Activated T-cell treated with anti-CD3 and anti-CD28 coated beads, Interleukin-2, amount 50 U/mL, for 24 hours (primary cell): ENCODE results near the gene CLK2.
"Not testable (repeated sequence)": the region's sequence is repeated elsewhere in the genome, so short reads cannot be mapped to it uniquely, and the experiment has no call there.

Experiments
- DNase-seq: peaks from one replicate; pipeline ENCODE4 v3.0.0-alpha.2; 2020
- H3K27ac Mint-ChIP-seq: 2 replicates; pipeline ENCODE4 v1.8.0; 2020; ENCODE audit warnings: mild to moderate bottlenecking, mixed read lengths
- H3K27me3 Mint-ChIP-seq: 2 replicates; pipeline ENCODE4 v1.8.0; 2020; ENCODE audit warnings: mixed read lengths
- H3K36me3 Mint-ChIP-seq: 2 replicates; pipeline ENCODE4 v1.8.0; 2020; ENCODE audit warnings: low read depth, mixed read lengths
- H3K4me1 Mint-ChIP-seq: 2 replicates; pipeline ENCODE4 v1.8.0; 2020; ENCODE audit warnings: low read depth, mixed read lengths
- H3K4me3 Mint-ChIP-seq: 2 replicates; pipeline ENCODE4 v1.8.0; 2020; ENCODE audit warnings: mild to moderate bottlenecking, moderate library complexity, mixed read lengths
- H3K9me3 Mint-ChIP-seq: 2 replicates; pipeline ENCODE4 v1.8.0; 2020; ENCODE audit warnings: mixed read lengths

The CLK2 gene

DNA sequence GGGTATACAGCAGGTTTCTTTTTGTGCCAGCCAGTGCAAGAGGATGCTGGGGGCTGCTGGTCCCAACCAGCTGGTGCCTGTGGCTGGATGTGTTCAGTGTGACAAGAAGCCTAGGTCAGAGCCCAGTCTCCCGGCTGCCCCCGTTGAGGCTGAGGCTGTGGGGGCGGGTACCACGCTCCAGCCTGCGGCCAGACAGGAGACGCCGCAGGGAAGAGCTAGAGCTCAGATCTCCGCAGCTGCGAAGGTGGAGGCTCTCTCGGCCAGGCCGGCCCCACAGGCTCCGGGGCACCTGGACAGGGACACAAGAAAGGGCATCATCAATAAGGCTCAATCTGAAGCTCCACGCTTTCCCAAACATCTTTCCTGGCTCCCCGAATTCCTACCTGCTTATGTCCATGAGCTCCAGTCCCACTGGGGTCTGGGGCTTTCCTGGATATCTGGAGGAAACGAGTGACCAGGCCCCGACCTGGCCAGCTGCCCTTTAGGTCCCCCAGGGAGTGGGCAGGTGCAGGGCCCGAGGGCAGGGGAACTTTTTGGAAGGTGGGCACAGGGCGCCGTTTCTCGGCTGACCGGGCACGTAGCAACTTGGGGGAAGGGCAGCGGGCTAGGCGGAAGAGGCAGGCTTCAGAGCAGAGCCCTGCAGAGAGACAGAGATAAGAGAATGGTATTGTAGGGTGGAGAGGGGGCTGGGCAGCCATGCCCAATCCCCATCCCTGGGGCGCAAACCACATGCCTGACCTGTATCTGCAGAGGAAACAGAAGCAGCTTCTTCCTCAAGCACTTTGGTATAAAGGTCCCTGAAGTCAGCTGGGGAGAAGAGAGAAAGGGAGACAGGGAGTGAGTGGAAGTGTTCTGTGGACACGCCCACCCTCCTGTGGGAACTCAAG is 25.4 kb downstream of the CLK2 start:
- peaks cover 33% of the 10 kb centered on the region for H3K4me1 Mint-ChIP-seq
- no peak overlapping the region for H3K4me3 Mint-ChIP-seq
- no peak overlapping the region for H3K27ac Mint-ChIP-seq
- H3K36me3 Mint-ChIP-seq, result peaks cover 41% of the 10 kb centered on the region
- no peaks in the 10 kb centered on the region for H3K27me3 Mint-ChIP-seq
- DNase-seq, result no peak
- no peaks in the 10 kb centered on the region for H3K9me3 Mint-ChIP-seq

DNA sequence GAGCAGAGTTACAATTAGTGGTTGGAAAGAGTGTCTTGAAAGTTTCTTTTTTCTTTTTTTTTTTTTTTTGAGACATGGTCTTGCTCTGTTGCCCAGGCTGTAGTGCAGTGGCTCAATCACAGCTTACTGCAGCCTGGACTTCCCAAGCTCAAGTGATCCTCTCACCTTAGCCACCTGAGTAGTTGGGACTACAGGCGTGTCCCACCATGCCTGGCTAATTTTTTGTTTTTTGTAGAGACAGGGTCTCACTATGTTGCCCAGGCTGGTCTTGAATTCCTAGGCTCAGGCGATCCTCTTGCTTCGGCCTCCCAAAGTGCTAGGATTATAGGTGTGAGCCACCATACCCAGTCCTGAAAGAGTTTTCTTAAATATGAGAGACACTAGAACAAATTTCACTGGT is 26.5 kb downstream of the CLK2 start:
- Mint-ChIP-seq H3K36me3 (peaks cover 41% of the 10 kb centered on the region), H3K4me1 (peaks cover 43% of the 10 kb centered on the region)
- not testable (repeated sequence) for H3K9me3 Mint-ChIP-seq, H3K4me3 Mint-ChIP-seq, H3K27me3 Mint-ChIP-seq, DNase-seq, H3K27ac Mint-ChIP-seq

- no peaks in the 10 kb centered on the region for H3K9me3 Mint-ChIP-seq
- peak overlapping the region; percentile 91 for H3K4me3 Mint-ChIP-seq
- DNase-seq, result no peak
- peaks cover 51% of the 10 kb centered on the region for H3K4me1 Mint-ChIP-seq
- peaks cover 41% of the 10 kb centered on the region for H3K36me3 Mint-ChIP-seq
- no peaks in the 10 kb centered on the region for H3K27me3 Mint-ChIP-seq
- peak overlapping the region; percentile 93 for H3K27ac Mint-ChIP-seq
These were observed 28.2 kb downstream of the CLK2 start for GRCh38 chr1:155245163-155245524.

DNA sequence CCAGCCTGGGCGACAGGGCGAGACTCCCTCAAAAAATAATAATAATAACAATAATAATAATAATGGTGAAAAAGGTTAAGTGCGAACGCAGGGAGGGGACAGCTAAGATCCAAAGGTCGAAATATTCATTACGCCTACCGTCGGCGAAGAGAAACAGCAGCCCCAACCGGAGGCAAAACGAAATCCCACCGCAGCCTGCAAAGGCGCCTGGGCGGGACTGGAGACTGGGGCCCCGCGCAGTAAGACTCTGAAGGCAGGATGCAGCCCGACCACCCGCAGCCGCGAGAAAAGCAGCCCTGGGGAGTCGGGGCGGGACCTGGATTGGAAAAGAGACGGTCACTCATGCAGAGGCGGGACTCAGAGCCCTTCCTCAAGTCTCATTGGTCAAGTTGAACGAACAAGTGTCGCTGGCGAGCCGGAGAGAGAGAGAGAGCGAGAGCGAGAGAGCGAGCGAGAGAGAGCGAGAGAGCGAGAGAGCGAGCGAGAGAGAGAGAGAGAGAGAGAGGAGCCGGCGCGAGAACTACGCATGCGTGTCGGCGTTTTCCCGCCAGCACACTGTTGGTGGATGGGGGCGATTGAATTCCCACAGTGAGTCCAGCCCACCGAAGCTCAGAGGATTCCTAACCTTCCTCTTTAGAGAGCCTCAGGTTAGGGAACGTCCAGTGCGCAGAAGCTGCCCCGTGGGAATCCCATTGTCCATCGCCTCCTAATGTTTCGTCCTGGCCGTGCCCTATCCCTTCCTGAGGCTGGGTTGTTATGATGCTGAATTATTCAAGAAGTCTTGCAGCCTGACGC is 28.7 kb downstream of the CLK2 start:
- H3K4me1 Mint-ChIP-seq, result peaks cover 52% of the 10 kb centered on the region
- no peaks in the 10 kb centered on the region for H3K9me3 Mint-ChIP-seq
- peaks cover 41% of the 10 kb centered on the region for H3K36me3 Mint-ChIP-seq

GRCh38 chr1:155242805-155243358 is 30.4 kb downstream of the CLK2 start:
- no peak for DNase-seq
- Mint-ChIP-seq H3K4me1 (peaks cover 54% of the 10 kb centered on the region), H3K9me3 (no peaks in the 10 kb centered on the region), H3K36me3 (peaks cover 48% of the 10 kb centered on the region), H3K27ac (peak overlapping the region; percentile 93), H3K4me3 (peak overlapping the region; percentile 91), H3K27me3 (no peaks in the 10 kb centered on the region)

More for the DNA sequence above, 28.7 kb downstream of the CLK2 start:
- H3K27ac Mint-ChIP-seq, result peak overlapping the region; percentile 93
- H3K4me3 Mint-ChIP-seq, result peak overlapping the region; percentile 91
- DNase-seq, result peak; percentile 93
- no peaks in the 10 kb centered on the region for H3K27me3 Mint-ChIP-seq

DNA sequence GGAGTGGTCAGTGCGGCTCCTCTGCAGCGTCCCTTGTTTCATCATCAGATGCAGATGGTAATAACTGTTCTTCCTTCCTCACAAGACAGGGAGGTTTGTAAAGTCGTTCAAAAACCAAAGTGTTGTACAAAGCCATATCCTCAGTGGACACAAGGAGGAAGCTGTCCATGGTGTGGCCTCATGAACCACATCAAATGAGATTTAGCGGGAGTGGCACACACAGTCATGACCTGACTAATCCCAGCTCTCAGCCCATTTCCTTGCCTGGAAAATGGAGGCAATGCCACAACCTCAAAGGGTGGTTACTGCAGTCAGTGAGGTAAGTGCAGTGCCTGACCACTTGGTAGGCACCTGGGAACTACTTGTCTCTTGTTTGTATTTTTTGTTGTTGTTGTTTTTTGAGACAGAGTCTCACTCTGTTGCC is 31.5 kb downstream of the CLK2 start:
- Mint-ChIP-seq H3K36me3 (peaks cover 49% of the 10 kb centered on the region), H3K27me3 (no peaks in the 10 kb centered on the region), H3K27ac (peak overlapping the region; percentile 91), H3K9me3 (no peaks in the 10 kb centered on the region), H3K4me1 (peaks cover 54% of the 10 kb centered on the region), H3K4me3 (peak overlapping the region; percentile 79)
- no peak for DNase-seq

DNA sequence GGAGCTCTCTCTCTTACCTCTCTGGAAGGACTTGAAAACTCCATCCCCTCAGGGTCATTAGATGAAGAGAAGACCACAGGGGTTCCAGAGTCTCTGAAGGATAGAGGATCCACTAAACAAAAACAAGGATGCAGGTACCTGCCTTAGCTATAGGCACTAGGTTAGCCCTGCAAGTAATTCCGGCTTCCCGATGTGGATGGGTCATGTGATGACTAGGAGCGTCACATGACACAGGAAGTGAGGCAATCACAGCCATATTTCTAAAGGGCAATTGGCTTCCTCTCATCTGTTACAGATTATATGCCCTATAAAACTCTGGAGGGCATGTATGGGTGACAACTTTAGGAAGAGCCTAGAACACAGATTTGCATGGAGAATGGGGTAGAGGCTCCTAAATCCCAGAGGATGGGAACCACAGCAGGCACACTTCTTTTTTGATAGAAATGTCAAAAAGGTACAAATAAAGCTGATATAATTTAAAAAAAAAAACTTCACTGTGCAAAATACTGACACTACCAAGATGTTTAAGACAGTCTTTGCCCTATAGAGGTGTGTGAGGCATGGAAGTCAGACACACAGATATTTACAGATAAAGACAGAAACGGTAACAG is 32.1 kb downstream of the CLK2 start:
- peak overlapping the region; percentile 79 for H3K4me3 Mint-ChIP-seq
- no peaks in the 10 kb centered on the region for H3K9me3 Mint-ChIP-seq
- no peaks in the 10 kb centered on the region for H3K27me3 Mint-ChIP-seq
- peaks cover 50% of the 10 kb centered on the region for H3K36me3 Mint-ChIP-seq
- no peak for DNase-seq
- peaks cover 52% of the 10 kb centered on the region for H3K4me1 Mint-ChIP-seq
- H3K27ac Mint-ChIP-seq, result peak overlapping the region; percentile 91

- no peak for DNase-seq
- no peaks in the 10 kb centered on the region for H3K27me3 Mint-ChIP-seq
- no peaks in the 10 kb centered on the region for H3K9me3 Mint-ChIP-seq
- peaks cover 24% of the 10 kb centered on the region for H3K4me1 Mint-ChIP-seq
- no peak overlapping the region for H3K27ac Mint-ChIP-seq
- peaks cover 44% of the 10 kb centered on the region for H3K36me3 Mint-ChIP-seq
- H3K4me3 Mint-ChIP-seq, result no peak overlapping the region
These were observed 36.9 kb downstream of the CLK2 start for GRCh38 chr1:155236451-155236850.

DNA sequence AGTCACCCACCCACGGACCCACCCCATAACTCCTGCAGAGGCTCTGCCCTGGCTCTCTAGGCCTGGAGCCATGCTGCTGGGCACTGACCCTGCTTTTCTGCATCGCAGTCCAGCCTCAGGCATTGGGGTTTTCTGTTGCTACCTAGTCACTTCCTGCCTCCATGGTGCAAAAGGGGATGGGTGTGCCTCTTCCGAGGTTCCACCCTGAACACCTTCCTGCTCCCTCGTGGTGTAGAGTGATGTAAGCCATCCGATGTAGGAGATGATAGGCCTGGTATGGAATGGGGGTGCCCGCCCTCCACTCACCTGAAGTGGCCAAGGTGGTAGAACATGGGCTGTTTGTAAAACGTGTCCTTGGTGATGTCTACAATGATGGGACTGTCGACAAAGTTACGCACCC is 37.9 kb downstream of the CLK2 start:
- not testable (repeated sequence) for DNase-seq, H3K4me3 Mint-ChIP-seq, H3K9me3 Mint-ChIP-seq, H3K27me3 Mint-ChIP-seq
- H3K4me1 Mint-ChIP-seq, result peaks cover 13% of the 10 kb centered on the region
- peak overlapping the region; percentile 72 for H3K27ac Mint-ChIP-seq
- peaks cover 39% of the 10 kb centered on the region for H3K36me3 Mint-ChIP-seq

DNA sequence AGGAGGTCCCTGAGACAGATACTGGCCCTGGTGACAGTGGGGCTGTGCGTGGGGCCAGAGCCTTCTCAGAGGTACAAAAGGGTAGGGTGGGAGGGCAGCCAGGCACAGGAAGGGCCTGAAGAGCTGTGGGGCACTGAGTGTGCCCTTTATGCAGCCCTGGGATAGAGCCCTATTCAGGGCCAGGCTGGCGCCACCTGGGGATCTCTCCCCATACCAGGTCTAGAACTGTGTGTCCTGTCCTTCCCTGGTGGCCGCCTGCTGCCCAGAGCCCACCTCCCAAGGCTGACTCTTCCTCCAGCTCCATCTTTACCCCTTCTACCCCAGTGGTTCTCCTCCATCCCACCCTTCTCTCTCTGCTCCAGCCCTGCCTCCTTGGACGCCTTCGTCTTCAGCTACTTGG is 39.8 kb downstream of the CLK2 start:
- not testable (repeated sequence) for H3K4me3 Mint-ChIP-seq, DNase-seq

DNA sequence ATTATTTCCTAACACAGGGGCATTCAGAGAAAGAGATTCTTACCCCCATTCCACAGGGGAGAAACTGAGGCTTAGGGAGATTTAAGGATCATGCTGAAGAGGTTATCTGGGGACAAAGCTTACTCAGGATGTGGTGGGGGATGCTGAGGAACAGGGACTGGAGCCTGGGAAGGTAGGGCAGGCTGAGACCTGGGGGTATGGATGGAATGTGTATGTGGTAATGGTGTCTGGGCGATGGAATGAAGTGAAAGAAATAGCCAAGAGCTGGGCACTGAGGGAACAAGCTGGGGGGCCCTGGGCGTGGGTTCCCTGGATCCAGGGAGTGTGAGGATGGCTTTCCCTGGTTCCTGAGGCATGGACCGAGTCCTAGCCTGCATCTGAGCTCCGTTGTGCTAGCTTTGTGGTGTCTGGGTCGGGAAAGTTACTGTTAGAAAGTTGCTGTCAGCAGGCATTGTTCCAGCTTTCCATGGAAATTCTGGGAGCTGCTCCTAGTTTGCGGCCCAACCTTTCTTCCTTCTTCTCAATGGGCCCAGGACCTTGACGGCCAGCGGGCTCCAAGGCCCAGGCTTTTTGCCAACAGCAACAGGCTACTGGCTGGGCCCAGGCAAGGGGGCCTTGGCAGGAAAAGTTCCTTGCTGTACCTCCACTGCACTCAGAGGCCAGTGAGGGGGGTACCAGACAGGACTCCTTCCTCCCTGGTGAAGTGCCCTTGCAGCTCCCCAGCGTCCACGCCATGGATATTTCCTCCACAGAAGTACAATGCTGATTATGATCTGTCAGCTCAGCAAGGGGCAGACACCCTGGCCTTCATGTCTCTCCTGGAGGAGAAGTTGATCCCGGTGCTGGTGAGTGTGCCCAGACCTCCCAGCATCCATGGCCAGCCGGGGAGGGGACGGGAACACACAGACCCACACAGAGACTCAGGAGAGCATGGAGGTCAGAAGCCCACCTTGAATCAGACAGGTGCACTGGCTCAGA is 41.0 kb downstream of the CLK2 start:
- not testable (repeated sequence) for H3K4me3 Mint-ChIP-seq, DNase-seq, H3K27ac Mint-ChIP-seq, H3K27me3 Mint-ChIP-seq, H3K9me3 Mint-ChIP-seq
- Mint-ChIP-seq H3K36me3 (peaks cover 19% of the 10 kb centered on the region), H3K4me1 (peaks cover 19% of the 10 kb centered on the region)

More for the DNA sequence above, 39.8 kb downstream of the CLK2 start:
- H3K4me1 Mint-ChIP-seq, H3K9me3 Mint-ChIP-seq, H3K27me3 Mint-ChIP-seq, H3K27ac Mint-ChIP-seq: not testable (repeated sequence)
- H3K36me3 Mint-ChIP-seq, result peaks cover 28% of the 10 kb centered on the region

- DNase-seq, result not testable (repeated sequence)
- peaks cover 20% of the 10 kb centered on the region for H3K36me3 Mint-ChIP-seq
These were observed 42.0 kb downstream of the CLK2 start for GRCh38 chr1:155231302-155231701.

GRCh38 chr1:155228096-155228427 is 45.2 kb downstream of the CLK2 start:
- H3K27ac Mint-ChIP-seq, result peak overlapping the region; percentile 95
- H3K4me3 Mint-ChIP-seq, result peak overlapping the region; percentile 90
- H3K9me3 Mint-ChIP-seq, result no peaks in the 10 kb centered on the region
- H3K27me3 Mint-ChIP-seq, result no peaks in the 10 kb centered on the region
- peaks cover 38% of the 10 kb centered on the region for H3K36me3 Mint-ChIP-seq
- peaks cover 40% of the 10 kb centered on the region for H3K4me1 Mint-ChIP-seq
- DNase-seq, result no peak

More at GRCh38 chr1:155231302-155231701, 42.0 kb downstream of the CLK2 start:
- not testable (repeated sequence) for H3K27me3 Mint-ChIP-seq, H3K9me3 Mint-ChIP-seq, H3K27ac Mint-ChIP-seq, H3K4me3 Mint-ChIP-seq
- H3K4me1 Mint-ChIP-seq, result peaks cover 25% of the 10 kb centered on the region
